Measurements from ENCODE around the gene MBTD1.
"Not testable (repeated sequence)": the region's sequence is repeated elsewhere in the genome, so short reads cannot be mapped to it uniquely, and the experiment has no call there.

The MBTD1 gene

DNA sequence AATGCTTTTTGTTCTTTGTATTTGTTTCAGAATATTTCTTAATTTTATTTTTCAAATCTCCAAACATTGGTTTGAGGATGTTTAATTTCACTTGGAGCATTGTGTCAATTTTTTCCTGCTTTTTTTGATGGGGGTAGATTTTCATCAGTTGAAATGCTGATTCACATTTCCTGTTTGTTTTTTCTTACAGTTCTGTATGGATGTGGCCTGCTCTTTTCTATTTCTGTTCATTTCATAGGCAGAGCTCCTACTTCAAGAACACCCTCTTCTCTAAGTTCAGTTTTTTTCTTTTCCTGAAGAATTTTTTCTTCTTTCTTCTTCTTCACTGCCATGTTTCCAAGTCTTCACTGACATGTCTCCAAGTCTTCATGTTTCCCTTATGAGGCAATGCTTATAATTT is 8.8 kb downstream of the MBTD1 start:
- no peak for DNase-seq

DNA sequence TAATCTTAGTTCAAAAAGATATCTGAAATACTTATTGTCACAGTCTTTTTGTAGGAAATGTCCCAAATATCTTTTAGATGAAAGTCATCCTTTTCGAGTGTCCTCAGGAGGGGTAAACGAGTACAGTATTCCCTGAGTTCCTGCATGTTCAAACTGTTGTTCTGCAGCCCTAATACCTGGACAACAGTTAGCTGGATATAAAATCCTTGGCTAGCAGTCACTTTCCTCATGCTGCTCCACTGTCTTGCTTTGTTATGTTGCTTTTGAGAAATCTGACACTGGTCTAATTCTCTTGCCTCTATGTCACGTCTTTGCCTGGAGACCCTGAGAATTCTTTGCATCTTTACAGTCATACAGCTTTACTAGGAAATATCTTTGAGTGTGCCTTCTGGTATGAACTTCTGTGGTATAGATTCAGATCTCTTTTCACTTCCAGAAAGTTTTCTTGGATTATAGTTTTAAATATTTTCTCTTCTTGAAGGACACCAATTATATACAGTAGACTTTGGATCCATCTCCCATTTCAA is 9.5 kb downstream of the MBTD1 start:
- DNase-seq, result no peak

DNA sequence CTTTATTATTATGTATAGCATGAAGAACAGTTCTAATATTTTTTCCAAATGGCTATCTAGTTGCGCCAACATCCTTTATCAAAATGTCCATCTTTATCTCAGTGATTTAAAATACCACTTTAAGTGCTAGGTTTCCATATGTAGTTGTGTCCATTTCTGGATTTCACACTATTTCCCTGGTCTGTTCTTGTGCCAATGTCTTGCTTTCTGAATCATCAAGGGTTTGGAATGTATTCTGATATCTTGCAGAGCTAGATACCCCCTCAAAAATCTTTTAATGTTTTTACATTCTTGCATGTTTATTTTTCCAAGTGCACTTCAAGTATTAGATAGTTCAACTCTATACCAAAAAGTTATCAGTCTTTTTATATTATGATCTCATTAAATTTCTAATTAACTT is 14.3 kb downstream of the MBTD1 start:
- no peak for DNase-seq

DNA sequence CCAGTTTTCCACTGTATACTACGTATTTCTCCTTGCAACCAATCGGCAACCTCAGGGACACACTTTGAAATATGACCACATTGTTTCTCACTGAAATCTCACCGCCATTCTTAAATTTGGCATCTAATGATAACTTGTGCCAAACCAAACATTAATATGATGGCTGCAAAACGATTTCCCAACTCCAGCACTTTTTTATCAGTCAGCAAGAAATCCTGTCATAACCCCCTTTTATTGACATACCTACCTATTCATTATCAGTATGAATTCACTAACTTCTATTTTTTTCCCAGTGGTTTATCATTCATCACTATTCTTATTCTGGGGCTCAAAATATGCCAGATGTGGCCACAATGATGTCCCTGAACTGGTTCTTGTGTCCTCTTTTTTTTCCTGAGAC is 15.8 kb downstream of the MBTD1 start:
- DNase-seq, result no peak

DNA sequence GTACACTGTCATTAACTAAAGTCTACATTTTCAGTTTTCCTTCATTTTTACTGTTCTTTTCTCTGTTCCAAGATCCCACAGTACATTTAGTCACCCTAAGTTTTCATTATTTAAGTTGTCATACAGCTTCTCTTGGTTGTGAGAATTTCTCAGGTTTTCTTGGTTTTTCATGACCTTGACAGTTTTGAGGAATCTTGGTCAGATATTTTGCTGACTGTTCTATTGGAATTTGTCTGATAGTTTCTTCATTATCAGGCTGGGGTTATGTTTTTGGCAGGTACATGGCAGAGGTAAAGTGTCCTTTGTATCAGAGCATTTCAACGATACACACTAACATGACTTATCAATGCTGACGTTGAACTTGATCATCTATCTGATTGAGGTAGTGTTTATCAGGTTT is 19.6 kb downstream of the MBTD1 start:
- no peak for DNase-seq

DNA sequence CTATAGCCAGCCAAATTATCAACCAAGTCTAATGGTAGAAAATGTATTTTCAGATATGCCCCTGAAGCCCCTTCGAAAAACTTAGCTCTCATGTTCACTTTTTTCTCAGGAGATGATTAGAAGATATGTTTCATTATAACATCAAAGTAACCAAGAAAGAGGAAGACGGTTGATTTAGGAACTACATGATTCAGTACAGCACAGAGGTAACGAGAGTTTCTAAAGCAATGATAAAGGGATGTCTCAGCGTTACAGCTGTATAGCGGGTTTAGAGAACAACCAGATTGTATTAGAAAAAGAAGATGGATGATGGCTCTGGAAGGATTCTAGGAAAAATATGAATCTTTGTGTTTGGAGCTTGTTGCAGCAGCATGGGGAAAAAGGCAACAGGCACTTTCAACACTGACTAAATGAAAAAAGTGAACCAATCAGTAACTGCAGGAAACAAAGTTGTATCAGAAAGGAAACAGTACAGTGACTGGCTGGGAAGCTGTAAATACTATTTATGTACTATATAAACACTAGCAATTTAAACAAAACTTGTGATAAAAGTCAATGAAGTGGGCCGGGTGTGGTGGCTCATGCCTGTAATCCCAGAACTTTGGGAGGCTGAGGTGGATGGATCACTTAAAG is 21.5 kb downstream of the MBTD1 start:
- DNase-seq, result peak in 1 of 5 experiments; percentile 53

DNA sequence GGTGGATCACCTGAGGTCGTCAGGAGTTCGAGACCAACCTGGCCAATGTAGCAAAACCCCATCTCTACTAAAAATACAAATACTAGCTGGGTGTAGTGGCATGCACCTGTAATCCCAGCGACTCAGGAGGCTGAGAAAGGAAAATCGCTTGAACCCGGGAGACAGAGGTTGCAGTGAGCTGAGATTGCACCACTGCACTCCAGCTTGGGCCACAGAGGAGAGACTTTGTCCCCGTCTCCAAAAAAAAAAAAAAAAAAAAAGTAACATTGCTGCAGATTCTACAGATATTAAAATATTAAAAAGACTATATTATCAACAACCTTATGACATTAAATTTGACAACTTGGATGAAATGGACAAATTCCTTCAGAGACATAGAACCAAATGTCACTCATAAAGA is 25.7 kb downstream of the MBTD1 start:
- no peak for DNase-seq

DNA sequence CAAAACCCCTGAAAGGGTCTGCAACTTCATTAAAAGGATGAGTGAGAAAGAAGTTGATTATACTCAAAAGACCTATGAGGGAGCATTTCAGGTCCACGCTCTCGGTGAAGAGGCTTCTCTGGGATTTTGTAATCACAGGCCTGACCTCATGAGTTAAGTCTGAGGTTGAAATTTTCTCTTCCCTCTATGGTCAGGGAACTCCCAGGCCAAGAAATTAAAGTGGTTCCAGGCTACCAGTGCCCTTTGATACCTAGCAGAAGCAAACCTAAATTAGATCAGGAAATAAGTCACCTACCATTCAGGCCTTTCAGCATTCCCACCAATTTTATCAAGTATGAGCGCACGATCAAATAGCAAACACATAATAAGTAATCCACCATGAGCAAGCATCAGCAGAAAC is 27.9 kb downstream of the MBTD1 start:
- DNase-seq, result no peak

DNA sequence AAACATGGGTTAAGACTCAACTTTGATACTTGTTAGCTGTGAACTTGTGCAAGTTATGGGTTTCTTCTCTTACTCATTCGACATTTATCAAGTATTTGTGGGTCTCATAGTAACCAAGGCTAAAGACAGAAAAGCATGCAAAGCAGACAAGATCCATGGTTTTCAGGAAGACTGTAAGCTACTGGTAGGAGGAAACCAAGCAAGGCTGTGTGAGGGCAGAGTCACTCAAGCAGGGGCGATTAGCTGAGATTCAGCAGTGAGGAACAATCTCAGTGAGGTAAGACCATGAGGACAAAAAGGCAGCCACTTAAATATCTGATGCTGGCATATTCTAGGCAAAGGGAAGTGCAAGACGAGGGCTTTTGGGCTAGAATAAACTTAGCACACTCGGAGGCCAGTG is 29.5 kb downstream of the MBTD1 start:
- DNase-seq, result no peak

DNA sequence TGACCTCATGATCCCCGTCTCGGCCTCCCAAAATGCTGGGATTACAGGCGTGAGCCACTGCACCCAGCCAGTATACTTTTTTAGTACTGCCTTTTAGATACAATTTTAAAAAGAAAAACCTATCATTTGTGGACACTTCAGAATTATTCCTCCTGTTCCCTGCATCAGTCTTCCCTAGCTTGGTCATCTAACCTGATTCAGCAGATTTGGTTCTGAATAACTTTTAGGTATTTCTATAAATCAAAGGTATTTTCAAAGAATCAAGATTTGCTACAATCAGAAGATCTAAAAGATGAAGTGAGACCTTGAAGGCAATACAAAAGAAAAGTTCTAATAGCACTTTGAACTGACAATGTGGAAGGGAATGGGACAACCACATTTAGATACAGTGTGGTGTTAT is 30.0 kb downstream of the MBTD1 start:
- DNase-seq, result no peak

DNA sequence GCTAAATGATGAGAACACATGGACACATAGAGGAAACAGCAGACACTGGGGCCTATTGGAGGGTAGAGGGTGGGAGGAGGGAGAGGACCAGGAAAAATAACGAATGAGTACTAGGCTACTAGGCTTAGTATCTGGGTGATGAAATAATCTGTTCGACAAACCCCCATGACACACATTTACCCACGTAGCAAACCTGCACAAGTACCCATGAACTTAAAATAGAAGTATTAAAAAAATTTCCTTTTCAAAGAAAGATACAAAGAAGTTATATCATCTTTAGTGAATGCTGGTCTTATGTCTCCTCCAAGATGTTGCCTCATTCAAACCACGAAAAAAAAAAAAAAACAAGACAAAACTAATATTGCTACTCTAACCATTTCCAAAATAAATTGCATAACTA is 31.7 kb downstream of the MBTD1 start:
- DNase-seq, result no peak

DNA sequence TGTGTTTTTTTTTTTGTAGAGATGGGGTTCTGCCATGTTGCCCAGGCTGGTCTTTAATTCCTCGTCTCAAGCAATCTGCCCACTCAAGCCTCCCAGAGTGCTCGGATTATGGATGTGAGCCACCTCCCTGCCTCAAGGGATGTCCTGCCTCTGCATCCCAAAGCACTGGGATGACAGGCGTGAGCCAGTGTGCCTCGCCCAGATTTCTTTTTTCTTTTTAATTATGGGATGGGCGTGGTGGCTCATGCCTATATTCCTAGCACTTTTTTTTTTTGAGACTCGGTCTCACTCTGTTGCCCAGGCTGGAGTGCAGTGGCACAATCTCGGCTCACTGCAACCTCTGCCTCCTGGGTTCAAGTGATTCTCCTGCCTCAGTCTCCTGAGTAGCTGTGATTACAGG is 34.3 kb downstream of the MBTD1 start:
- not testable (repeated sequence) for DNase-seq

DNA sequence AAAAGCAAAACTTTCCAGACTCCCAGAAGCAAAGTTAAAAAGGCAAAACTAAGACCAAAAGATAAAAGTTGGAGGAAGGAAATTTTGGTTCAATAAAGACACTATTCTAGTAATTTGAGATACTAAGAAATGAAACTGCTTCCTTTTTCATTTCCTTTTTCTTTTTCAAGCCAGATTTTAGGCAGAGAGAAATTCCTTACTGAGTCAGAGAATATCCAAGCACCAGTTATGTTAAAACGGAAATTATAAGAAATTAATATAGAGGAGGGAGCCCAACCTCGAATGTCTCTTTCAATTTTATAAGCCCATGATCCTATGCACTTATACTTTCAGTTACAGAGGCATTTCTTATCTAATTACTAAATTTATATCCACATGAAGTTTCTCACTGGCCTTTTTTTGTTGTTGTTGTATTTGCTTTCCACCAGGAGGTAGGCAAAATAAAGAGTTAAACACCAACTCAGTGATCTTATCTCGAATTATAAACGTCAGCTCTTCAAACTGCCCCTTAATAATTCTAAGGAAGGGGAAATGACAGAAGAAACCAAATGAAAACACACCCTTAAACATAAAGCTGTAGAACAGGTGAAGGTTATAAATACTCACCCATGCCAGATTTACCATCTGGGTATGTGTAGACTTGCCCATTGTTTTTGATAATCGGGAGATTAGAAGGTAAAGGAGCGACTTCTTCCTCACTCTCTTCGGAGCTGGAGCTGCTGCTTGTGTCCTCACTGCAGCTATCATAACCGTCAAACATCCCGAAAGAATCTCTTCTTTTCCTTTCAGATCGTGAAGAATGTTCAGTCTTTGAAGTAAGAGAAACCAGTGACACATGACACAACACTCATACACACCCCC is 35.2 kb downstream of the MBTD1 start:
- DNase-seq, result peak in 1 of 5 experiments; percentile 45

DNA sequence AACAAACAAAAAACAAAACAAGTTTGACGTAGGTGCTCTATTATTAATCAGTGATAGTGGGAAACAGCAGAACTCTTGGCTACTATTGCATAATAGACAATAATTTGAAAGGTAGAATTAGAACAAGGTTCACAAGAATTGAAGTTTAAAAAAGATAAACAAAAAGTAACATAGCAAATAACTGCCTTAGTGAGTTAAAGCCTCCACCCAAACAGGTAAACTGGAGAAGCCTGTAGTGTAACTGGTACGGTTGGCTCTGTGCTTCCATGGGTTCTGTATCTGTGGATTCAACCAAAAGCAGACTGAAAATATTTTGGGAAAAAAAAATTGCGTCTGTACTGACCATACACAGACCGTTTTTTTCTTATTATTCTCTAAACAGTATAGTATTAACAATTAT is 38.5 kb downstream of the MBTD1 start:
- DNase-seq, result no peak

DNA sequence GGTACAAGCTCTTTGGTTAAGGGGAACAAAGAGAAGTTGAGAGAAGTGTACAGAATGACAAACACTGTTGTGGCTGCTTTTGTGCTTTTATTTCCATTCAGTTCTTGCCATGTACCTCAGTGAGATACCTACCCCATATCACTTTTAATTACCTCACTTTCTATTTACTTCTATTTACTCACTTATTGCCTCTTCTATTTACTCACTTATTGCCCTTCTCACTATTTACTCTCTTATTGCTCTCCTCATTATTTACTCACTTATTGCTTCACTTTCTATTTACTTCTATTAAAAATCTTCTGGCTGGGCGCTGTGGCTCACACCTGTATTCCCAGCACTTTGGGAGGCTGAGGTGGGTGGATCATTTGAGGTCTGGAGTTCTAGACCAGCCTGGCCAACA is 41.9 kb downstream of the MBTD1 start:
- DNase-seq, result no peak

DNA sequence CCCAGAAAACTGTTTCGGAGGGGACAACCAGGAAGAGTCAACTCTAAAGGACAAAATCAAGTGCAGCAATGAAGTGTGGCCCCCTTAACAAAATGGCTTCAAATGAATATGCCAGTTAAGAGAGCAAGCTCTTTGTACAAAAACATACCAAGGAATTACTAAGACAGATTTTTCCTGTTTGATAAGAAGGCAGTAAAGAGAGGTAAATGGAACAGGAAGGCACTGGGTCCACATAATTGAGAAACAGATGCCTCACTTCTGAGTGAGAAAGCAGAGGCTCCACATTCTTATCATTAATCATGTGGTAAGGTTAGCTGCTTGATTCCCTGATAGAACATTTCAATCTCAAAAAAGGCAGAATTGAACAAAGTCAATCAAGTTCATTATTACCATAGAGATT is 44.9 kb downstream of the MBTD1 start:
- DNase-seq, result no peak

DNA sequence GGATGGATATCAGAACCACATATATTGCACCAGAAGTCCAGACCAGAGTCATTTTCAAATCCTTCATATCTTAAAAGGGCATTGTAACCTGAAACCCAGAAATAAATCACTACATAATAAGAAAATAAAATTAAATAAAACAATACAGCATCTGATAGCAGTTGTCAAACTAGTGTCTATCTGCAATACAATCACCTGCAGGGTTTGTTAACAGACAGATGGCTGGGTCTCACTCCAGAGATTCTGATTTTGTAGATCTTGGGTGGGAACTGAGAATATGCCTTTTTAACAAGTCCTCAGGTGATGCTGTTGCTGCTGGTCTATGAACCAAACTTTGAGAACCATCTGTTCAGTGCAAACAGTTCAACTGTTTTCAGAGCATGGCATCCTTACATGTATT is 56.0 kb downstream of the MBTD1 start:
- DNase-seq, result no peak

DNA sequence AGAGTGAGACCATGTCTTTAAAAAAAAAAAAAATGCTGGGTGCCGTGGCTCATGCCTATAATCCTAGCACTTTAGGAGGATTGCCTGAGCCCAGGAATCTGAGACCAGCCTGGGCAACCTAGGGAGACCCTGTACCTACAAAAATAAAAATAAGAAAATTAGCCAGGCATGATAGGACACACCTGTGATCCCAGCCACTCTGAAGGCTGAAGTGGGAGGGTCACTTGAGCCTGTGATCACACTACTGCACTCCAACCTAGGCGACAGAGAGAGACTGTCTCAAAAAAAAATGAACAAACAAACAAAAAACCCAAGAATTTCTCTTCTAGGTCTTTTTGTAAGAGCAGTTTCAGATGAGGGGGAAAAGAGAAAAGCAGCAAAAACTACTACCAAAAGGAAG is 59.0 kb downstream of the MBTD1 start:
- DNase-seq, result peak in 1 of 5 experiments; percentile 9

DNA sequence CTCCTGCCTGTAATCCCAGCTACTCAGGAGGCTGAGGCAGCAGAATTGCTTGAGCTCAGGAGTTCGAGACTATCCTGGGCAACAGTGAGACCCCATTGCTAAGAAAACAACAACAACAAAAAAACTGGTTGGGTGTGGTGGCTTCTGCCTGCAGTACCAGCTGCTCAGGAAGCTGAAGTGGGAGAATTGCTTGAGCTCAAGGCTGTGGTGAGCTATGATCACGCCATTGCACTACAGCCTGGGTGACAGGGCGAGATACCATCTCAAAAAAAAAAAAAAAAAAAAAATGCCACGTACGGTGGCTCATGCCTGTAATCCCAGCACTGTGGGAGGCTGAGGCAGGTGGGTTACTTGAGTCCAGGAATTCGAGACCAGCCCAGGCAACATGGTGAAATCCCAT is 59.6 kb downstream of the MBTD1 start:
- DNase-seq, result peak in 3 of 5 experiments; percentile 12 to 96 (median 17)

DNA sequence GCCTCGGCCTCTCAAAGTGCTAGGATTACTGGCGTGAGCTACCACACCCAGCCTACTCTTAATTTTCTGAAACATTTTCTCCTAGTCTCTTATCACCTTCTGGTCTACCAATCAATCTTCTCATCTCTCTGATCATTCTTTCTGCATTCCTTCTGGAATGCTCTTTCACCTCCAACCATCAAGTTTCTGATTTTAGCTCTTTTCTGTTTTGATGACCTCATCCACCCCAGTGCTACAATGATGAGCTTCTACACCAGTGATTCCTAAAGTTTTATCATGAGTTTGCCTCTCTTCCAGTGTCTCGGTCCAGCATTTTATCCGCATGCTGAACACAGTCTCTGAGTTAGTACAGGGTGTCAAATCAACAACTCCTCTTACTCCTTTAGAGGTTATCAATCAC is 62.1 kb downstream of the MBTD1 start:
- DNase-seq, result no peak

DNA sequence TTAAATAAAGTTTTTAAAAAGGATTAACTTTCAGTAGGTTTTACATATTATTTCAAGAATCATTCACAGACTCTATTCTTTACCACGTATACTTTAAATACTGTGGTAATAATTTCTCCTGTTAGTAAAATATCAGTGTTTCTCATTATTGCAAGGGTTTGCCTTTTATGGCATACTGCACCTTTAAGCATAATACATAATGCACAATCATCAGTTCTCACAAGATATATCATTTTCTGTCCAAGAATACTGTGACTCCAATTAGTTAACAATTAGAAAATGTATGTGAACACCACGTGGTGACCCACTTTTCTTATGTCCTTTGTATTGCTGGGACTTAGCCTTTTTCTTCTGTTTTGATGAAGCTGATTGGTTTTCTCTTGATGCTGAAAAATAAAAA is 68.0 kb downstream of the MBTD1 start:
- DNase-seq, result no peak

DNA sequence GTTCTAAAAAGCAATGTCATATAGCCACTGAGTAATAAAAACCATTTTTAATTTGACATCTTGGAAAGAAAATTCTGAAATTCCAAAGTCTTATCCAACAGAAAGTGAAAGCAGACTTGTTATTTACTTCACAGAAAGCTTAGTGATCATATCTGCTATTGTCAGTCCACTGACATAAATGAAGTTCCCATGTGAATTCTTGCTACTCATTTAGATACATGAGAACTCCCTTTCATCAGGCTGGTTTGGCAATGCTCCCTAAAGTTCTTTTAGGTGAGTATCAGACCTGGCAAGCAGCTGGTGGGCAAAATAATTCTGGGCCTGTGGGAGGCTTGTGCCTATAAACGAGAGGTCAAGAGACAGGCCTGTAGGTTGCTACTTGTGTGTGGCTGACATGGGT is 70.2 kb downstream of the MBTD1 start:
- no peak for DNase-seq

DNA sequence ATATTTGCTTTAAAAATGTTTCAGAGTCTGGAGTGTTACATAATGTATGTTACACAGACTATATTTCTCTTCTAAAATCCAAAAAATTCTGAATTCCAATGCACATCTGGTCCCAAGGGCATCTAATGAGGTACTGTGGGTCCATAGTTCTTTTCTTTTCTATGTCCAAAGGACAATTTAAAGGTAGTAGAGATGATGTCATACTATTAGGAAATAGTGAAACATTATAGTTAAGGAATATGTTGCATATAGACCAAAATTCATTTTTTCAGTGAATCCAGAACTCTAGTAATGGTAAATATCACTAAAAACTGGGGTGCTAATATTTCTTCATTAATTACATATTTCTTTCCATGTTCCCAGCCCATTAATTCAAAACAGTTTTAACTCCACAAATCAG is 70.7 kb downstream of the MBTD1 start:
- no peak for DNase-seq

DNA sequence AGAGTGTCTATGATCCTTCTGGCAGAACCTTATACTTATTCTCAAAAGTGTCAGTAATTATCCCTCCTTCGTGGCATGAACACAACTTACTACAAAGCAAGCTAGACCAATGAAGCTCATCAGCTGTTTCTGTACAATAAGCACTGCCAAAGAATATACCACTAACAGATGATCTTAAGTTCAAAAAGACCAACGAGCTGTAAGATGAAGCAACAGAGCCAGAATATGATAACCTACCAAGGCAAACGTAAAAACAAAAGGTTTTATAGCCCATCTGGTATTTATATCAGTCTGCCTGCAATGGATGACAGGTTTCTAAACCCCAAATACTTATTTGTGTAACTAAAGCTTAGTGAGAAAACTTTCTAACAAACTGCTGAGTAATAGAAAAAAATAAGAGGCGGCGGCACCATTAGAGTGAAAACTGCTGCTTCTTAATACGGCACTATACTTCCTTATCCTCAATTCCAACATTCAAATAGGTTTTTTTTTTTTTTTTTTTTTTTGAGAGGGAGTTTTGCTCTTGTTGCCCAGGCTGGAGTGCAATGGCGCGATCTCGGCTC is 71.5 kb downstream of the MBTD1 start:
- no peak for DNase-seq

Data from T-helper 2 cell (primary cell).